HG03196 (cell line): ENCODE results near the gene HPCAL1.
"Not testable (repeated sequence)": the region's sequence is repeated elsewhere in the genome, so short reads cannot be mapped to it uniquely, and the experiment has no call there.

Experiments
- ATAC-seq: cut with Tn5 transposase; IDR thresholded peaks from one replicate; pipeline ENCODE4 v1.9.1; 2021; ENCODE audit not compliant: unreplicated experiment

The HPCAL1 gene

GRCh38 chr2:10284108-10284870 is 18.4 kb upstream of the HPCAL1 start:
- ATAC-seq, result no peak

- ATAC-seq, result no peak
Measured at GRCh38 chr2:10285191-10285555, 17.5 kb upstream of the HPCAL1 start.

- ATAC-seq, result no peak
Measured at GRCh38 chr2:10285556-10286198, 17.0 kb upstream of the HPCAL1 start.

- no peak for ATAC-seq
Measured at GRCh38 chr2:10286216-10287037, 16.3 kb upstream of the HPCAL1 start.

GRCh38 chr2:10287761-10288160 is 14.9 kb upstream of the HPCAL1 start:
- ATAC-seq, result no peak

- no peak for ATAC-seq
Measured at GRCh38 chr2:10288606-10289005, 14.1 kb upstream of the HPCAL1 start.

- no peak for ATAC-seq
Measured at GRCh38 chr2:10289352-10289751, 13.4 kb upstream of the HPCAL1 start.

- no peak for ATAC-seq
Measured at GRCh38 chr2:10289891-10290290, 12.8 kb upstream of the HPCAL1 start.

- ATAC-seq, result not testable (repeated sequence)
Measured at GRCh38 chr2:10291376-10291775, 11.3 kb upstream of the HPCAL1 start.

- ATAC-seq, result no peak
Measured at GRCh38 chr2:10292033-10292432, 10.7 kb upstream of the HPCAL1 start.

GRCh38 chr2:10293603-10294002 is 9.1 kb upstream of the HPCAL1 start:
- ATAC-seq, result no peak

GRCh38 chr2:10294077-10294476 is 8.6 kb upstream of the HPCAL1 start:
- no peak for ATAC-seq

GRCh38 chr2:10295649-10296048 is 7.1 kb upstream of the HPCAL1 start:
- not testable (repeated sequence) for ATAC-seq

GRCh38 chr2:10296142-10296541 is 6.6 kb upstream of the HPCAL1 start:
- no peak for ATAC-seq

- ATAC-seq, result no peak
Measured at GRCh38 chr2:10297191-10297830, 5.4 kb upstream of the HPCAL1 start.

GRCh38 chr2:10297959-10298531 is 4.7 kb upstream of the HPCAL1 start:
- ATAC-seq, result no peak

GRCh38 chr2:10298777-10299176 is 3.9 kb upstream of the HPCAL1 start:
- ATAC-seq, result not testable (repeated sequence)

- ATAC-seq, result no peak
Measured at GRCh38 chr2:10300328-10300920, 2.3 kb upstream of the HPCAL1 start.

GRCh38 chr2:10300997-10301940 is 1.4 kb upstream of the HPCAL1 start:
- ATAC-seq, result no peak
